Measurements from ENCODE around the gene RAB27A. TPM values are rescaled to one million over a fixed set of nuclear protein-coding genes. Genes with fewer than 3 reads are reported as not detected.
"Not testable (repeated sequence)": the region's sequence is repeated elsewhere in the genome, so short reads cannot be mapped to it uniquely, and the experiment has no call there.

RAB27A gene
- total RNA-seq, 4 donors from 2014 or later, result 15.8 to 22.0 (median 19.8) TPM

DNA sequence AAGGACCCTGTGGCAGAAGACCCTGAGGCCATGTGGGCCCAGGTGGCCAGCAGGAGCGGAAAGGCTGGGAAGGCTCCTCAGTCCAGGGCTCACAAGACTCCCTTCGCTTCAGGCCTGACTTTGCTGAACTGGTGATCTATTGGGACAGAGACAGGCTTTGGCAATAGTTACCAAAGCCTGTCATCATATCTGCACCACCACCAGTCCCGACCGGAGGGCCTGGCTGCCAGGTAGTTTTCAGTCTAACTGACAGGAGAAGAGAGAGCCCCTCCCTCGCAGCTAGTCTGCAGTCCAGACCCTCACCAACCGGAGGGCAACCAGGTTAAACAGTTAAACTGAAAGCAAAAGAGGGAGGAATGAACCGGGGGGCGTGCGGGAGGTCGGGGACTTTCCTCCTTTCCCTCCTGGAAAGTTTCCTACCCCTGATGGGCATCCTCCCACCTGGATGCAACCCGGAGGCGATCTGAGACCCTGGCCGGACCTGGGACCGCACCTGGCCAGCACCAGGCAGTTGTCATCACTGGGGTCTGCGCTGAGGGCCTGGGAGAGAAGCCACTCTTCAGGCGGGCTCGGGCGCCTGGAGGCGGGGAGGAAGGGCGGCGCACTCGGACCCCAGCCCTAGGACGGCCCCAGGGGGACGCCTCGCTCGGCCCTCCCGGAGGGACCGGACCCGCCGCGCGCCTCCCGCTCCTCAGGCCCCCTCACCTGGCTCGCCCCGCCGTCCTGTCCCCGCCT is 435 bp downstream of the RAB27A start:
- TF ChIP-seq EP300 (IDR thresholded peaks at IDR 0.05), result no peak
- peak in 1 of 2 donors; percentile 21 for TF ChIP-seq POLR2AphosphoS5 (IDR thresholded peaks at IDR 0.05)
- Histone ChIP-seq H3K36me3 (peaks cover 0 to 3% (median 0%) of the 10 kb centered on the region in 4 donors), H3K4me3 (peak overlapping the region; percentile 72 to 98 (median 83)), H3K27ac (replicated peaks in 1 of 4) (peak overlapping the region; percentile 88 to 98 (median 90)), H3K27me3 (no peaks in the 10 kb centered on the region), H3K9me3 (no peaks in the 10 kb centered on the region), H3K4me1 (peaks cover 8 to 38% (median 27%) of the 10 kb centered on the region in 4 donors)
- no peak for DNase-seq (ENCODE audit: extremely low spot score)
- 9% methylated on average over 12 of the region's 37 CpGs for WGBS
- intact Hi-C loops (cut with DNase I), result no loop called here

DNA sequence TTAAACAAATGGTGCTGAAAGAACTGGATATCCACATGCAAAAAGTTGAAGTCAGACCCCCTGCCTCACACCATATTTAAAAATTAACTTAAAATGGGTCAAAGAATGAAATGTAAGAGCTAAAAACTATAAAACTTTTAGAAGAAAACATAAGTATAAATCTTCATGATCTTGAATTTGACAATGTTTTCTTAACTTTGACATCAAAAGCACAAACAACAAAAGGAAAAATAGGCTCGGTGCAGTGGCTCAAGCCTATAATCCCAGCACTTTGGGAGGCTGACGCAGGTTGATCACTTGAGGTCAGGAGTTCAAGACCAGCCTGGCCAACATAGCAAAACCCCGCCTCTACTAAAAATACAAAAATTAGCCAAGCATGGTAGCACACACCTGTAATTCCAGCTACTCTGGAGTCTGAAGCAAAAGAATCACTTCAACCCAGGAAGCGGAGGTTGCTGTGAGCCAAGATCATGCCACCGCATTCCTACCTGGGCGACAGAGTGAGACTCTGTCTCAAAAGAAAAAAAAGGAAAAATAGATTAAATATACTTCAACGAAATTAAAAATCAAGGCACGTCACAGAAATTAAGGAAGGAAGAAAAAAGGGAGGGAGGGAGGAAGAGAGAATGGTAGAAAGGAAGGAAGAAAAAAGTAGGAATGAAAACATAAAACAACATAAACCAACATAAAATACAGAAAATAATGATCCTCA is 1.5 kb downstream of the RAB27A start:
- H3K27me3 ChIP-seq, result no peaks in the 10 kb centered on the region
- no peaks in the 10 kb centered on the region for H3K9me3 ChIP-seq
- H3K4me3 ChIP-seq, result peak overlapping the region; percentile 72 to 98 (median 83)
- WGBS, result 87% methylated on average over 8 of the region's 8 CpGs
- peak overlapping the region in 3 of 4 donors; percentile 88 to 98 (median 89) for H3K27ac ChIP-seq (replicated peaks in 1 of 4)
- TF ChIP-seq POLR2A (IDR thresholded peaks at IDR 0.05; ENCODE audit: low read depth) (no peak), EP300 (IDR thresholded peaks at IDR 0.05) (no peak), POLR2AphosphoS5 (IDR thresholded peaks at IDR 0.05) (no peak)
- TF ChIP-seq, protein P1, sequence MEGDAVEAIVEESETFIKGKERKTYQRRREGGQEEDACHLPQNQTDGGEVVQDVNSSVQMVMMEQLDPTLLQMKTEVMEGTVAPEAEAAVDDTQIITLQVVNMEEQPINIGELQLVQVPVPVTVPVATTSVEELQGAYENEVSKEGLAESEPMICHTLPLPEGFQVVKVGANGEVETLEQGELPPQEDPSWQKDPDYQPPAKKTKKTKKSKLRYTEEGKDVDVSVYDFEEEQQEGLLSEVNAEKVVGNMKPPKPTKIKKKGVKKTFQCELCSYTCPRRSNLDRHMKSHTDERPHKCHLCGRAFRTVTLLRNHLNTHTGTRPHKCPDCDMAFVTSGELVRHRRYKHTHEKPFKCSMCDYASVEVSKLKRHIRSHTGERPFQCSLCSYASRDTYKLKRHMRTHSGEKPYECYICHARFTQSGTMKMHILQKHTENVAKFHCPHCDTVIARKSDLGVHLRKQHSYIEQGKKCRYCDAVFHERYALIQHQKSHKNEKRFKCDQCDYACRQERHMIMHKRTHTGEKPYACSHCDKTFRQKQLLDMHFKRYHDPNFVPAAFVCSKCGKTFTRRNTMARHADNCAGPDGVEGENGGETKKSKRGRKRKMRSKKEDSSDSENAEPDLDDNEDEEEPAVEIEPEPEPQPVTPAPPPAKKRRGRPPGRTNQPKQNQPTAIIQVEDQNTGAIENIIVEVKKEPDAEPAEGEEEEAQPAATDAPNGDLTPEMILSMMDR (IDR thresholded peaks at IDR 0.05), result no peak
- peaks cover 0 to 3% (median 0%) of the 10 kb centered on the region in 4 donors for H3K36me3 ChIP-seq
- peaks cover 8 to 43% (median 29%) of the 10 kb centered on the region in 4 donors for H3K4me1 ChIP-seq
- DNase-seq (ENCODE audit: extremely low spot score), result peak; percentile 26
- intact Hi-C loops (cut with DNase I), result no loop called here

DNA sequence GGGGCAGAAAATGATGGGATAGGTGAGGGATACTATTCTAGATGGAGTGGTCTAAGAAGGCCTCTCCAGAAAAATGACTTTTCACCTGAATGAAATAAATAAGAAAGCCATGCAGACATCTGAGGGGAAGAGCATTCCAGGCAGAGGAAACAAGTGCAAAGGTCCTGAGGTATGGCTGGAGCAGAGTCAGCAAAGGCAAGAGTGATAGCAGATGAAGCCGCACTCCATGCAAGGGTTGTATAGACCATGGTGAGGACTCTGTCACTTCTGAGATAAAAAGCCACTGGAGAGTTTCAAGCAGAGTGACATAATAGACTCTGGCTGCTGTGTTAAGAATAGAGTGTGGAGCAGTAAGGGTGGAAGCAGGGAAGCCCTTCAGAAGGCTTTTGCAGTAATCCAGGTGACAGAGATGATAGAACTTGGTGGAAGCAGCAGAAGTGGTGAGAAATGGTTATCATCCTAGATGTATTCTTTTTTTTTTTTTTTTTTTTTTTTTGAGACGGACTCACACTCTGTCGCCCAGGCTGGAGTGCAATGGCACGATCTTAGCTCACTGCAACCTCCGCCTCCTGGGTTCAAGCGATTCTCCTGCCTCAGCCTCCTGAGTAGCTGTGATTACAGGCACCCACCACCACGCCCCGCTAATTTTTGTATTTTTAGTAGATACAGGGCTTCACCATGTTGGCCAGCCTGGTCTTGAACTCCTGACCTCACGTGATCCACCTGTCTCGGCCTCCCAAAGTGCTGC is 3.0 kb downstream of the RAB27A start:
- H3K27me3 ChIP-seq; intact Hi-C loops (cut with DNase I); H3K27ac ChIP-seq (replicated peaks in 1 of 4); H3K4me3 ChIP-seq; H3K36me3 ChIP-seq; H3K9me3 ChIP-seq: not testable (repeated sequence)
- 98% methylated on average over 10 of the region's 10 CpGs for WGBS
- peaks cover 14 to 57% (median 44%) of the 10 kb centered on the region in 4 donors for H3K4me1 ChIP-seq
- peak; percentile 34 for DNase-seq (ENCODE audit: extremely low spot score)

DNA sequence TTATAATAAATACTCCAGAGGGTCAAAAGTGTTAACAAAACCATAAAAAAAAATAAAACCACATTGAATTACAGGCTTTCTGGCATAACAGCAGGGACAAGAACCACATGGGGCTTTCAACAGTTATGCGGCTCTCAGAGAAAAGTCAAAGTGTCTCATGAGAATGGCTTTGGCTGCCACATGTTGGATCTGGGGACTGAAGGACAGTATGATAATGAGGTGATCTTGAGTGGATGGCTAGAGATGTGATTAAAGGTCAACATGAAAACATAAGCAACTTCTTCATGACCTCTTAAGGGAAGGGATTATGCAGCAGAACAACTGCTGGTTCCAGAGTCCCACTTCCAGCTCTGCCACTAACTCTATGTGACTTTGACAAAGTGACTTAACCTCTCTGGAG is 5.2 kb downstream of the RAB27A start:
- Histone ChIP-seq H3K27me3 (no peaks in the 10 kb centered on the region), H3K4me1 (peaks cover 9 to 61% (median 41%) of the 10 kb centered on the region in 4 donors), H3K36me3 (peaks cover 0 to 3% (median 0%) of the 10 kb centered on the region in 4 donors), H3K4me3 (no peak overlapping the region), H3K27ac (replicated peaks in 1 of 4) (no peak overlapping the region), H3K9me3 (no peaks in the 10 kb centered on the region)
- intact Hi-C loops (cut with DNase I), result no loop called here
- DNase-seq (ENCODE audit: extremely low spot score), result no peak
- 86% methylated on average over 1 of the region's 1 CpG for WGBS
- TF ChIP-seq, protein P1 (IDR thresholded peaks at IDR 0.05), result no peak
- TF ChIP-seq POLR2AphosphoS5 (IDR thresholded peaks at IDR 0.05), result no peak
- TF ChIP-seq POLR2A (IDR thresholded peaks at IDR 0.05; ENCODE audit: low read depth), result no peak
- no peak for TF ChIP-seq EP300 (IDR thresholded peaks at IDR 0.05)

DNA sequence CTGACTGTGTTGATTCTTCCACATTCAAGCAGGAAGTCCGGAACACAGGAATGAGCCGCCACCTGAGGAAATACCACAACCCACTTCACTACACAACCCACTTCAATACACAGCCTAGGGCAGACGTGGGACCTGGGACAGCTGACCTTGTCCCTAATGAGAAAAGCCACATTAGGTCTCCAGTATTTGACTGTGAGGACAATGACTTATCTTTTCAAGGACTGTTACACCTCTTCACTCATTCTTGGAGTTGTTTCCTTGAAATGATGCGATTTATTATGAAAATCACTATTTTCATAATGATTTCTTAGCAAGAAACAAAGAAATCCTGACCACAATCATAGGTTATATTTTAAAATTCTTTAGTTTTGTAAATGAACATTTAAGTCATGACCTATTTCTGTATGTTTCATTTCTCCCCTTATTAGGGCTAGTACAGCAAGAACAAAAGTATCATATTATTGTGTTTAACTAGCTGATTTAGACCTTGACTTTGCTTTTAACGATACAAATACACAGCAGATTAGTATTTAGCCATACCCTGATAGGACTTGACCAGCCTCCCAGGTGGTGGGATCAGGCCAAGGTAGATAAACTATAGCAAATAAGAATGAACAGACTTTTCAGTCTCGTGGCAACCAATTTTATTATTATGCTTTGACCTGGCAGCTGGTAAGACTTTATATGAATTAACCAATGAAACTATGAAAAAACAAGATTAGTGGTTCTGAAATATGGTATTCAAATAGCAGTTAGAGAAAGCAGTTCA is 6.0 kb downstream of the RAB27A start:
- Histone ChIP-seq H3K9me3 (no peaks in the 10 kb centered on the region), H3K4me3 (no peak overlapping the region), H3K27me3 (no peaks in the 10 kb centered on the region), H3K4me1 (peaks cover 6 to 57% (median 36%) of the 10 kb centered on the region in 4 donors), H3K36me3 (peaks cover 0 to 3% (median 0%) of the 10 kb centered on the region in 4 donors), H3K27ac (replicated peaks in 1 of 4) (peak overlapping the region in 1 of 4 donors; percentile 28)
- TF ChIP-seq POLR2AphosphoS5 (IDR thresholded peaks at IDR 0.05) (no peak), POLR2A (IDR thresholded peaks at IDR 0.05; ENCODE audit: low read depth) (no peak), EP300 (IDR thresholded peaks at IDR 0.05) (no peak)
- TF ChIP-seq, protein P1 (IDR thresholded peaks at IDR 0.05), result no peak
- intact Hi-C loops (cut with DNase I), result no loop called here
- 88% methylated on average over 6 of the region's 6 CpGs for WGBS
- no peak for DNase-seq (ENCODE audit: extremely low spot score)

All from esophagus muscularis mucosa (tissue), 4 donors.